Measurements from ENCODE around the gene GPR132. TPM values are rescaled to one million over a fixed set of nuclear protein-coding genes. Genes with fewer than 3 reads are reported as not detected.
"Not testable (repeated sequence)": the region's sequence is repeated elsewhere in the genome, so short reads cannot be mapped to it uniquely, and the experiment has no call there.

The GPR132 gene
- total RNA-seq, 2 donors from 2014 or later, result 0.67 to 1.2 TPM

DNA sequence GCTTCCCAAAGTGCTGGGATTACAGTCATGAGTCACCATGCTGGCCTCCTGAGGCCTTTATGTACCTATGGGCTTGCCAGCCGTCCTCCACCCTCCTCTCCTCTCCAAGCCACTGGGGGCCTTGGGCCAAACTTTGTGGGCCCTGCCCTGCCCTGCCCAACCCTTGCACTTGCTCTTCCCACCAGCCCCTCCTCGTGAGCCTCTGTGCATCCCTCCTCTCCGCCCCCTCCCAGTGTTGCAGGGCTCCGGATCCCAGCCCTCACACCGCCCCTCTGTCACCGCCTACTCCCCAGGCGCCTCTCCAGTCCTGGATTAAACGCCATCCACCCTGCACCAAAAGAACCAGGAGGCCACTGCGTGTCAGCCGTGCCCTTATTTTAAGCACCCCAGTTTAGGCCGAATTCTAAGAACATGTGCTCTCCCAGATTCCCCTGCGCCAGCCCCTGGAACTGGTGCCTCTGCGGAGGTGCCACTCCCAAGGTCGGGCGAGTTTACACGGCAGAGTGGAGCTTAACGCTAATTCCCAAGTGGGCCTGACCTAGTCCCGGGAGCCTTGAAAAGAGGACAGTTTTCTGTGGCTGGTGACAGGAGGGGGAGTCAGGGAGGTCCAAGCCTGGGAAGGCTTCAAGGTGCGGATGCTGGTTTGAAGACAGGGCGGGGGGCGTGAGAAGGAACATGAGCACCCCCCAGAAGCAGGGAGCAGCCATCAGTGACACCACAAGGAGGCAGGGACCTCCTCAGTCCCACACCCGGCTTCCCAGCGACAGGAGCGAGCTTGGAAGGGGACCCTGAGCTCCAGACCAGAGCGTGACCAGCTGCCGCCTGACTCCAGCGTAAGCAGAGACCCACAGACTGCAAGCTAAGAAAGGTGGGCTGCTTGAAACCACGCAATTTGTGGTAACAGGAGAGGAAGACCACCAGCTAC, 23.1 kb downstream of the GPR132 start:
- H3K4me1 ChIP-seq, result no peaks in the 10 kb centered on the region
- H3K9me3 ChIP-seq, result no peaks in the 10 kb centered on the region
- no peak overlapping the region for H3K4me3 ChIP-seq
- TF ChIP-seq CTCF (IDR thresholded peaks at IDR 0.05), result no peak
- no peaks in the 10 kb centered on the region for H3K27me3 ChIP-seq
- DNase-seq (ENCODE audit: low spot score), result no peak
- H3K27ac ChIP-seq, result no peak overlapping the region
- H3K36me3 ChIP-seq, result no peaks in the 10 kb centered on the region

DNA sequence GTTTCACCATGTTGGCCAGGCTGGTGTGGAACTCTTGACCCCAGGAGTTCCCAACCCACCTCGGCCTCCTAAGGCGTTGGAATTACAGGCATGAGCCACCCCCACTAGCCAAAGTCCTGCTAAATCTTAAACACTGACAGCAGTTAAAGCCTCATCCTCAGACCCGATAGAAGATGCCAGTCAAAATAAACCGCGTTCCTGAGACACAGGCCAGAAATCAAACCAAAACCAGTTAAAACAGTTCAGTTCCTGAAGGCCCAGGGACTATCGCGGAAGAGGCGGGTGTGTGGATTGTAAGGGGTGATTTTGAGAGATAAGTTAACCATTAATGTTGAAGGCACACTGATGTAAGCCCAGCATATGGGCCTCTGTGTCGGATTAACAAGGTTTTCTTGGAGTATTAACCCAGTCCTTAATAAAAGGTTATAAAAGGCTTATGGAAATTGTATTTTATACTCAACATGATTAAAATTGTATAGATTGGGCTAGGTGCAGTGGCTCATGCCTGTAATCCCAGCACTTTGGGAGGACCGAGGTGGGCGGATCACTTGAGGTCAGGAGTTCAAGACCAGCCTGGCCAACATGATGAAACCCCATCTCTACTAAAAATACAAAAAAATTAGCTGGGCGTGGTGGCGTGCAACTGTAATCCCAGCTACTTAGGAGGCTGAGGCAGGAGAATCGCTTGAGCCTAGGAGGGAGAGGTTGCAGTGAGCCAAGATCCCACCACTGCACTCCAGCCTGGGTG, 25.6 kb downstream of the GPR132 start:
- no peak for DNase-seq (ENCODE audit: low spot score)
- no peaks in the 10 kb centered on the region for H3K27me3 ChIP-seq

DNA sequence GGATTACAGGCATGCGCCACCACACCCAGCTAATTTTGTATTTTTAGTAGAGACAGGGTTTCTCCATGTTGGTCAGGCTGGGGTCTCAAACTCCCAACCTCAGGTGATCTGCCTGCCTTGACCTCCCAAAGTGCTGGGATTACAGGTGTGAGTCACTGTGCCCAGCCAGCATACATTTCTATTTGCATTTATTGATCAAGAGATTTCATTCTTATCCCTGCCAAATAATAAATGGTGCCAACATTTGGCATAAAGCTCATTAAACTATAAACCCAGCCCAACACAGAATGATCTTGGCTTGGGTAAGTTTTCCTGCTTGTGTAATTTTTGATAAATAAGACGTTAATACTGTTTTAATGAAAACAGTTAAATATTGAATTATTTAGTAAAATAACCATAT, 29.6 kb downstream of the GPR132 start:
- not testable (repeated sequence) for H3K4me1 ChIP-seq; H3K27ac ChIP-seq; H3K4me3 ChIP-seq; DNase-seq (ENCODE audit: low spot score); H3K36me3 ChIP-seq; H3K27me3 ChIP-seq; H3K9me3 ChIP-seq

More for the DNA sequence above, 25.6 kb downstream of the GPR132 start:
- Histone ChIP-seq H3K9me3 (no peaks in the 10 kb centered on the region), H3K36me3 (no peaks in the 10 kb centered on the region), H3K27ac (no peak overlapping the region), H3K4me1 (no peaks in the 10 kb centered on the region), H3K4me3 (no peak overlapping the region)
- no peak for TF ChIP-seq CTCF (IDR thresholded peaks at IDR 0.05)

DNA sequence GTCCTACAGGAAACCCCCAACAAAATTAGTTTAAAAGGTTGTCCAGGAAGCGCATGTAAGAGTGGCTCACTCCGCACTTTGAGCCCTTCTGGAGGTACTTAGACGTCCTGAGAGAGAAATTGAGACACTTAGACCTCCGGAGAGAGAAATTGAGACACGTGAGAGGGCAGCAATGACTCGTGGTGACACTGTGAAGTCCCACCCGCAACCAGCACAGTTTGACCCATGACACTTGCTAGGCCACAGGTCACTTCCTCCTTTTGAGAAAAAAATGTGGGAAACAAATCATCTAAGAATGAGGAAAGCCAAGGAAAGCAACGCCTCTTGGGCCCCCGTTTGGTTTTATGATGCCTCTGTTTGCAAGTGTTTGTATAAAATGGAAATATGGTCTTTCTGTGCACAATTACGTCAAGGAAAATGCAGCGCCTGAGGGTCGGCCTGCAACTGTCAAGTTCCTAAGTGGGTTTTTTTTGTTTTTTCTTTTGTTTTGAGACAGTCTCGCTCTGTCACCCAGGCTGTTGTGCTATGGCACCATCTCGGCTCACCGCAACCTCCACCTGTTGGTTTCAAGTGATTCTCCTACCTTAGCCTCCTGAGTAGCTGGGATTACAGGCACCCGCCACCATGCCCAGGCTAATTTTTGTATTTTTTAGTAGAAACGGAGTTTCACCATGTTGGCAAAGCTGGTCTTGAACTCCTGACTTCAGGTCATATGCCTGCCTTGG, 30.8 kb downstream of the GPR132 start:
- H3K9me3 ChIP-seq, result peaks cover 0 to 5% of the 10 kb centered on the region in 2 donors
- H3K36me3 ChIP-seq, result no peaks in the 10 kb centered on the region
- H3K4me3 ChIP-seq, result no peak overlapping the region
- H3K4me1 ChIP-seq, result no peaks in the 10 kb centered on the region
- DNase-seq (ENCODE audit: low spot score), result no peak
- TF ChIP-seq CTCF (IDR thresholded peaks at IDR 0.05), result no peak
- H3K27me3 ChIP-seq, result no peaks in the 10 kb centered on the region
- no peak overlapping the region for H3K27ac ChIP-seq

GRCh38 chr14:105033412-105033900, 31.8 kb downstream of the GPR132 start:
- H3K4me1 ChIP-seq; H3K9me3 ChIP-seq; H3K27ac ChIP-seq; H3K36me3 ChIP-seq; DNase-seq (ENCODE audit: low spot score); H3K27me3 ChIP-seq: not testable (repeated sequence)
- H3K4me3 ChIP-seq, result peak overlapping the region; percentile 23 to 47

DNA sequence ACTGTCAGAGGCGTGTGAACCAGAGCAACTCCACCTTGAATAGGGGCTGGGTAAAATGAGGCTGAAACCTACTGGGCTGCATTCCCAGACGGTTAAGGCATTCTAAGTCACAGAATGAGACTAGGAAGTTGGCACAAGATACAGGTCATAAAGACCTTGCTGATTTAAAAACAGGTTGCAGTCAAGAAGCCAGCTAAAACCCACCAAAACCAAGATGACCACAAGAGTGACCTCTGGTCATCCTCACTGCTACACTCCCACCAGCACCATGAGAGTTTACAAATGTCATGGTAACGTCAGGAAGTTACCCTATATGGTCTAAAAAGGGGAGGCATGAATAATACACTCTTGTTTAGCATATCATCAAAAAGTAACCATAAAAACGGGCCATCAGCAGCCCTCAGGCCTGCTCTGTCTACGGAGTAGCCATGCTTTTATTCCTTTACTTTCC, 32.8 kb downstream of the GPR132 start:
- not testable (repeated sequence) for H3K27me3 ChIP-seq; H3K36me3 ChIP-seq; H3K4me1 ChIP-seq; H3K9me3 ChIP-seq; DNase-seq (ENCODE audit: low spot score); H3K4me3 ChIP-seq; H3K27ac ChIP-seq
